ENCODE results near the gene PTRH1.

The PTRH1 gene

GRCh38 chr9:127689329-127690000, 26.0 kb downstream of the PTRH1 start:
- Histone ChIP-seq H3K36me3 (ENCODE audit: control insufficient read depth in 1 of 2, insufficient read depth in 2 of 2, low read length in 2 of 2) (peaks cover 13 to 32% of the 10 kb centered on the region in 2 donors), H3K27me3 (ENCODE audit: low read depth, low read length) (no peaks in the 10 kb centered on the region), H3K27ac (ENCODE audit: low read length) (no peak overlapping the region), H3K4me3 (ENCODE audit: low read depth in 1 of 2, low read length in 2 of 2) (no peak overlapping the region), H3K4me1 (ENCODE audit: control insufficient read depth in 1 of 2, insufficient read depth in 2 of 2, low read length in 2 of 2) (no peaks in the 10 kb centered on the region), H3K9me3 (ENCODE audit: control insufficient read depth in 1 of 2, low read length in 2 of 2) (no peaks in the 10 kb centered on the region)

DNA sequence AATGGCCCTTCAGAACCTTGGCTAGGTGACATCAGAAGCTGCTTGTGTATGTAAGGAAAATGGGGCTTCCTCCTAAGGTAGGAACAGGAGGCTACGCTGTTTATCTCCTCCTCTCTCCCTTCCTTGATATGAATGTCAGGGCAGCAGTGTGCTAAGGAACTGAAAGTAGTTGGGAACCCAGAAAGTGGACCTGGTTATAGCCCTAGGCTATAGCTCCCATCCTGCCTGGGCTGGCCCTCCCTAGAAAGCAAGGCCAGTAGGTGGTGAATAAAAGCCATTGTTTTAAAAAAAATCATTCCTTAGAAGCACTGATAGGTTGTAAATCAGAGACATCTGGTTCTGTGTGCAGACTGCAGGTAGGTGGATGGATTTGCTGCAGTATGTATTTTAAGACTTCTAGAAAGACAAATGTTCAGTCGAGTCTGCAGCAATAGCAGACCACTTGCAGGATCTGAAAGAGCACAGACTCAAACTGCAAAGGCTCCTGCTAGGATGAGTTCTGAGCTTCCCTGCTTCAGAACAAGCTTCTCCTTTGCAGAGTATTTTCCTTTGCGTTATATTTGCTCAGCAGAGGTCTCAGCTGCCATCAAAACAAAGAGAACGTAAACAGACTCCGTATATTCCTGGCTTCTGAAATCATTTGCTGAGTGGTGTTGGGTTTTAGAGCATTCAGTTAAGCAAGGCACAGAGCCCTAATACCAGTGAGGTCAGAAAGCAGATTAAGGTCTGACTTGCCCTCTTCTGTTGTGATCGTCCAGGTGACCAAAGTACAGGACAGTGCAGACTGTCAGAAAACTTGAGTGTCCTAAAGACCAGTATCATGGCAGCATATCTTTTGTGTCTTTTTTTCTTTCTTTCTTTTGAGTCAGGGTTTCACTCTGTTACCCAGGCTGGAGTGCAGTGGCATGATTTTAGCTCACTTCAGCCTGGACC, 28.7 kb downstream of the PTRH1 start:
- Histone ChIP-seq H3K9me3 (ENCODE audit: control insufficient read depth in 1 of 2, low read length in 2 of 2) (no peaks in the 10 kb centered on the region), H3K4me3 (ENCODE audit: low read depth in 1 of 2, low read length in 2 of 2) (no peak overlapping the region), H3K4me1 (ENCODE audit: control insufficient read depth in 1 of 2, insufficient read depth in 2 of 2, low read length in 2 of 2) (no peaks in the 10 kb centered on the region), H3K27ac (ENCODE audit: low read length) (no peak overlapping the region), H3K27me3 (ENCODE audit: low read depth, low read length) (no peaks in the 10 kb centered on the region), H3K36me3 (ENCODE audit: control insufficient read depth in 1 of 2, insufficient read depth in 2 of 2, low read length in 2 of 2) (peaks cover 19 to 51% of the 10 kb centered on the region in 2 donors)

- H3K9me3 ChIP-seq (ENCODE audit: control insufficient read depth in 1 of 2, low read length in 2 of 2): no peaks in the 10 kb centered on the region
- H3K4me1 ChIP-seq (ENCODE audit: control insufficient read depth in 1 of 2, insufficient read depth in 2 of 2, low read length in 2 of 2): no peaks in the 10 kb centered on the region
- no peak overlapping the region for H3K4me3 ChIP-seq (ENCODE audit: low read depth in 1 of 2, low read length in 2 of 2)
- H3K27me3 ChIP-seq (ENCODE audit: low read depth, low read length): no peaks in the 10 kb centered on the region
- no peak overlapping the region for H3K27ac ChIP-seq (ENCODE audit: low read length)
- peaks cover 26 to 51% of the 10 kb centered on the region in 2 donors for H3K36me3 ChIP-seq (ENCODE audit: control insufficient read depth in 1 of 2, insufficient read depth in 2 of 2, low read length in 2 of 2)
Observed at GRCh38 chr9:127684576-127684975, 30.9 kb downstream of the PTRH1 start.

- peaks cover 27 to 55% of the 10 kb centered on the region in 2 donors for H3K36me3 ChIP-seq (ENCODE audit: control insufficient read depth in 1 of 2, insufficient read depth in 2 of 2, low read length in 2 of 2)
- H3K4me3 ChIP-seq (ENCODE audit: low read depth in 1 of 2, low read length in 2 of 2): no peak overlapping the region
- no peaks in the 10 kb centered on the region for H3K4me1 ChIP-seq (ENCODE audit: control insufficient read depth in 1 of 2, insufficient read depth in 2 of 2, low read length in 2 of 2)
- H3K27me3 ChIP-seq (ENCODE audit: low read depth, low read length): no peaks in the 10 kb centered on the region
- no peaks in the 10 kb centered on the region for H3K9me3 ChIP-seq (ENCODE audit: control insufficient read depth in 1 of 2, low read length in 2 of 2)
- no peak overlapping the region for H3K27ac ChIP-seq (ENCODE audit: low read length)
Observed at GRCh38 chr9:127683723-127684122, 31.7 kb downstream of the PTRH1 start.

GRCh38 chr9:127682351-127683136, 32.9 kb downstream of the PTRH1 start:
- H3K4me1 ChIP-seq (ENCODE audit: control insufficient read depth in 1 of 2, insufficient read depth in 2 of 2, low read length in 2 of 2): no peaks in the 10 kb centered on the region
- H3K9me3 ChIP-seq (ENCODE audit: control insufficient read depth in 1 of 2, low read length in 2 of 2): no peaks in the 10 kb centered on the region
- H3K27ac ChIP-seq (ENCODE audit: low read length): no peak overlapping the region
- H3K4me3 ChIP-seq (ENCODE audit: low read depth in 1 of 2, low read length in 2 of 2): no peak overlapping the region
- H3K27me3 ChIP-seq (ENCODE audit: low read depth, low read length): no peaks in the 10 kb centered on the region
- peaks cover 25 to 63% of the 10 kb centered on the region in 2 donors for H3K36me3 ChIP-seq (ENCODE audit: control insufficient read depth in 1 of 2, insufficient read depth in 2 of 2, low read length in 2 of 2)

GRCh38 chr9:127680846-127681245, 34.6 kb downstream of the PTRH1 start:
- H3K4me1 ChIP-seq (ENCODE audit: control insufficient read depth in 1 of 2, insufficient read depth in 2 of 2, low read length in 2 of 2): no peaks in the 10 kb centered on the region
- H3K9me3 ChIP-seq (ENCODE audit: control insufficient read depth in 1 of 2, low read length in 2 of 2): no peaks in the 10 kb centered on the region
- no peak overlapping the region for H3K27ac ChIP-seq (ENCODE audit: low read length)
- H3K27me3 ChIP-seq (ENCODE audit: low read depth, low read length): no peaks in the 10 kb centered on the region
- H3K36me3 ChIP-seq (ENCODE audit: control insufficient read depth in 1 of 2, insufficient read depth in 2 of 2, low read length in 2 of 2): peaks cover 18 to 78% of the 10 kb centered on the region in 2 donors
- H3K4me3 ChIP-seq (ENCODE audit: low read depth in 1 of 2, low read length in 2 of 2): no peak overlapping the region

- no peak overlapping the region for H3K4me3 ChIP-seq (ENCODE audit: low read depth in 1 of 2, low read length in 2 of 2)
- H3K27me3 ChIP-seq (ENCODE audit: low read depth, low read length): no peaks in the 10 kb centered on the region
- no peaks in the 10 kb centered on the region for H3K9me3 ChIP-seq (ENCODE audit: control insufficient read depth in 1 of 2, low read length in 2 of 2)
- H3K36me3 ChIP-seq (ENCODE audit: control insufficient read depth in 1 of 2, insufficient read depth in 2 of 2, low read length in 2 of 2): peaks cover 20 to 84% of the 10 kb centered on the region in 2 donors
- H3K27ac ChIP-seq (ENCODE audit: low read length): no peak overlapping the region
- no peaks in the 10 kb centered on the region for H3K4me1 ChIP-seq (ENCODE audit: control insufficient read depth in 1 of 2, insufficient read depth in 2 of 2, low read length in 2 of 2)
Observed at GRCh38 chr9:127680226-127680625, 35.2 kb downstream of the PTRH1 start.

DNA sequence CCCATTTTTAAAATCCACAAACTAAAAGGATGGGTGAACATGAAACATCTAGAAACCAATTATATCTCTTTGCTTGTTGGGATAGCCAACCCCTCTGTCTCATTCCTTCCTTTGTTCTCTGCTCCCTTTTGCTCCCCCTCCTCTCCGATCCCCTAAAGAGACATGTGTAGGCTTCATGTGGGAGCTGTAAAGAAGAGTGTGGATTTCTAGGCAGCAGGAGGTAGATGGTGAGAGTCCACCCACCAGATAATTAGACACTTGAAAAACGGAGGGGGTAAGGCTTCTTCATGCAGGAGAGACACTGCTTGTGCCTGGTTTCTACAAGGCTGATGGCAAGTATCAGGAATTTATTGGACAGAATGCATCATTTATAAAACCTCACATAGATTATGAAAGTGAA, 36.0 kb downstream of the PTRH1 start:
- Histone ChIP-seq H3K27me3 (ENCODE audit: low read depth, low read length) (no peaks in the 10 kb centered on the region), H3K36me3 (ENCODE audit: control insufficient read depth in 1 of 2, insufficient read depth in 2 of 2, low read length in 2 of 2) (peaks cover 20 to 81% of the 10 kb centered on the region in 2 donors), H3K4me3 (ENCODE audit: low read depth in 1 of 2, low read length in 2 of 2) (no peak overlapping the region), H3K27ac (ENCODE audit: low read length) (no peak overlapping the region), H3K4me1 (ENCODE audit: control insufficient read depth in 1 of 2, insufficient read depth in 2 of 2, low read length in 2 of 2) (no peaks in the 10 kb centered on the region), H3K9me3 (ENCODE audit: control insufficient read depth in 1 of 2, low read length in 2 of 2) (no peaks in the 10 kb centered on the region)

- Histone ChIP-seq H3K36me3 (ENCODE audit: control insufficient read depth in 1 of 2, insufficient read depth in 2 of 2, low read length in 2 of 2) (peaks cover 23 to 76% of the 10 kb centered on the region in 2 donors), H3K4me1 (ENCODE audit: control insufficient read depth in 1 of 2, insufficient read depth in 2 of 2, low read length in 2 of 2) (no peaks in the 10 kb centered on the region), H3K4me3 (ENCODE audit: low read depth in 1 of 2, low read length in 2 of 2) (no peak overlapping the region), H3K27ac (ENCODE audit: low read length) (no peak overlapping the region), H3K27me3 (ENCODE audit: low read depth, low read length) (no peaks in the 10 kb centered on the region), H3K9me3 (ENCODE audit: control insufficient read depth in 1 of 2, low read length in 2 of 2) (no peaks in the 10 kb centered on the region)
Observed at GRCh38 chr9:127676638-127677037, 38.8 kb downstream of the PTRH1 start.

- no peaks in the 10 kb centered on the region for H3K27me3 ChIP-seq (ENCODE audit: low read depth, low read length)
- H3K36me3 ChIP-seq (ENCODE audit: control insufficient read depth in 1 of 2, insufficient read depth in 2 of 2, low read length in 2 of 2): peaks cover 14 to 56% of the 10 kb centered on the region in 2 donors
- no peaks in the 10 kb centered on the region for H3K9me3 ChIP-seq (ENCODE audit: control insufficient read depth in 1 of 2, low read length in 2 of 2)
- no peaks in the 10 kb centered on the region for H3K4me1 ChIP-seq (ENCODE audit: control insufficient read depth in 1 of 2, insufficient read depth in 2 of 2, low read length in 2 of 2)
- no peak overlapping the region for H3K4me3 ChIP-seq (ENCODE audit: low read depth in 1 of 2, low read length in 2 of 2)
- no peak overlapping the region for H3K27ac ChIP-seq (ENCODE audit: low read length)
Observed at GRCh38 chr9:127673234-127673633, 42.2 kb downstream of the PTRH1 start.

DNA sequence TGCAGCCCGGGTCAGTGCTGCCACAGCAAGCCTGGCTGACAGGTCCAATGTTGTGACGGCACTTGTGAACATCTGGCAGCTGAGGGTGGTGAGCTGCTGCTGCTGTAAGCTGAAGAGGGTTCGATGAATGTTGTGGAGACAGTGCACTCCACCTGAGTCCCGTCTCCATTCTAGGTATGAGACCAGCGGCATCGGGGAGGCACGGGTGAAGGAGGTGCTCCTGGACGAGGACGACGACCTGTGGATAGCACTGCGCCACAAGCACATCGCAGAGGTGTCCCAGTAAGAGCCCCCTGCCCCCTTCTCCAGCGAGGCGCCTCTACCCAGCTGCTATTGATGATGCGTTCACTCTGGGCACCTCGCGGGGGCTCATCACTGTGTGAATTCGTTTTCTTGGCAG, 47.6 kb downstream of the PTRH1 start:
- Histone ChIP-seq H3K9me3 (ENCODE audit: control insufficient read depth in 1 of 2, low read length in 2 of 2) (no peaks in the 10 kb centered on the region), H3K27me3 (ENCODE audit: low read depth, low read length) (no peaks in the 10 kb centered on the region), H3K4me3 (ENCODE audit: low read depth in 1 of 2, low read length in 2 of 2) (no peak overlapping the region), H3K36me3 (ENCODE audit: control insufficient read depth in 1 of 2, insufficient read depth in 2 of 2, low read length in 2 of 2) (peaks cover 15 to 70% of the 10 kb centered on the region in 2 donors), H3K27ac (ENCODE audit: low read length) (no peak overlapping the region), H3K4me1 (ENCODE audit: control insufficient read depth in 1 of 2, insufficient read depth in 2 of 2, low read length in 2 of 2) (no peaks in the 10 kb centered on the region)
